Stimulated activated CD8-positive, alpha-beta memory T cell treated with anti-CD3 and anti-CD28 coated beads, Interleukin-12 subunit alpha, Interleukin-12 subunit beta, amount 100 ng/mL, for 24 hours (primary cell): ENCODE results near the gene SLC22A5.

ENCODE experiments used
- DNase-seq: peaks from one replicate; pipeline ENCODE4 v3.0.0-alpha.2; 2020; ENCODE audit errors: extremely low read depth

SLC22A5 gene

GRCh38 chr5:132369474-132370180, at the start of gene SLC22A5:
TSS of gene SLC22A5 (plus strand) at chr5:132369710. CDS start at chr5:132369973, 263 bp downstream.
- peak; percentile 45 for DNase-seq

GRCh38 chr5:132319975-132320374, 49.5 kb upstream of the SLC22A5 start:
- DNase-seq, result no peak

GRCh38 chr5:132321109-132321721, 48.3 kb upstream of the SLC22A5 start:
- DNase-seq, result no peak

GRCh38 chr5:132322266-132322665, 47.2 kb upstream of the SLC22A5 start:
- DNase-seq, result no peak

- DNase-seq, result no peak
Observed at GRCh38 chr5:132323202-132323601, 46.3 kb upstream of the SLC22A5 start.

GRCh38 chr5:132325691-132326090, 43.8 kb upstream of the SLC22A5 start:
- no peak for DNase-seq

- DNase-seq, result no peak
Observed at GRCh38 chr5:132327252-132327955, 42.1 kb upstream of the SLC22A5 start.

- no peak for DNase-seq
Observed at GRCh38 chr5:132334812-132335211, 34.7 kb upstream of the SLC22A5 start.

- DNase-seq, result no peak
Observed at GRCh38 chr5:132335402-132335801, 34.1 kb upstream of the SLC22A5 start.

- no peak for DNase-seq
Observed at GRCh38 chr5:132339502-132339901, 30.0 kb upstream of the SLC22A5 start.

GRCh38 chr5:132342291-132343180, 27.0 kb upstream of the SLC22A5 start:
- DNase-seq, result no peak

- DNase-seq, result no peak
Observed at GRCh38 chr5:132344775-132345514, 24.6 kb upstream of the SLC22A5 start.

GRCh38 chr5:132353486-132353995, 16.0 kb upstream of the SLC22A5 start:
- no peak for DNase-seq

- no peak for DNase-seq
Observed at GRCh38 chr5:132354381-132355139, 14.9 kb upstream of the SLC22A5 start.

- DNase-seq, result no peak
Observed at GRCh38 chr5:132355140-132355765, 14.3 kb upstream of the SLC22A5 start.

- DNase-seq, result no peak
Observed at GRCh38 chr5:132358775-132359174, 10.7 kb upstream of the SLC22A5 start.

GRCh38 chr5:132362086-132362485, 7.4 kb upstream of the SLC22A5 start:
- no peak for DNase-seq

- no peak for DNase-seq
Observed at GRCh38 chr5:132363431-132364112, 5.9 kb upstream of the SLC22A5 start.

- no peak for DNase-seq
Observed at GRCh38 chr5:132364319-132364718, 5.2 kb upstream of the SLC22A5 start.
